GM12891 (cell line): Measurements from ENCODE around the gene GJA10. TPM values are rescaled to one million over a fixed set of nuclear protein-coding genes. Genes with fewer than 3 reads are reported as not detected.
A peak's percentile ranks its signal among the peaks of the same experiment; 100 is the strongest.
"Not testable (repeated sequence)": the region's sequence is repeated elsewhere in the genome, so short reads cannot be mapped to it uniquely, and the experiment has no call there.

ENCODE experiments used
- DNase-seq: peaks from one replicate; pipeline ENCODE4 v3.0.0; 2011; ENCODE audit warnings: low spot score; ENCODE audit not compliant: insufficient read length
- FAIRE-seq: peaks from 2 replicates; lab custom pipeline; 2011; peaks lifted over from hg19 to GRCh38; lab: Jason Lieb, UNC
- PAX5 ChIP-seq: IDR thresholded peaks from 2 replicates; pipeline ENCODE4 v1.6.1; 2011; ENCODE audit warnings: low read length, moderate library complexity, mild to moderate bottlenecking; ENCODE audit not compliant: insufficient read depth, severe bottlenecking
- POLR2A ChIP-seq: IDR thresholded peaks from 2 replicates; pipeline ENCODE4 v1.6.1; 2011; ENCODE audit warnings: low read depth, low read length, control low read depth
- POLR2AphosphoS5 ChIP-seq: IDR thresholded peaks from 2 replicates; pipeline ENCODE4 v1.6.1; 2011; ENCODE audit warnings: low read depth, low read length, control low read depth
- POU2F2 ChIP-seq: IDR thresholded peaks from 2 replicates; pipeline ENCODE4 v1.6.1; 2011; ENCODE audit warnings: low read depth, mild to moderate bottlenecking, control low read depth, low read length, moderate library complexity
- SPI1 ChIP-seq: IDR thresholded peaks from 2 replicates; pipeline ENCODE4 v1.6.1; 2011; ENCODE audit warnings: low read depth, low read length, control low read depth
- TAF1 ChIP-seq: IDR thresholded peaks from 2 replicates; pipeline ENCODE4 v1.6.1; 2011; ENCODE audit warnings: low read depth, low read length, control low read depth
- polyA plus RNA-seq: library from polyadenylated mRNA; unstranded; fragments of >200 nt; gene quantifications from one replicate; pipeline ENCODE4 v1.2.1, GENCODE V29; 2012; ENCODE audit warnings: low read depth, missing spikeins, inconsistent platforms; ENCODE audit not compliant: missing spikeins

The GJA10 gene
- polyA plus RNA-seq, result not detected

DNA sequence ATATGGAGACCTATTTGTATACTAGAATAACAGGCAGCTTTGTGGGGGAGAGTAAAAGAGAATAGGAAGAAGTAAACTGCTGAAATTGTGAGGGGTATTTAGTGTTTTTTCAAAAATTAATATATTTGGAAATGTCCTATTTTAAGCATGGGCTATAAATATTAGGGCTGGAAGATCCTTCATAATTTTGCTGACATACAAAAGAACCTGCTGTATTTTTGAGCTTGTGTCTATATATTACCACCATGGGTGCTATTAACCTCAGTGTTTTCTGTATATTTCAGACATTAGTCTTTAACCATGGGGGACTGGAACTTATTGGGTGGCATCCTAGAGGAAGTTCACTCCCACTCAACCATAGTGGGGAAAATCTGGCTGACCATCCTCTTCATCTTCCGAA is at the start of gene GJA10:
GJA10 (plus strand) TSS at position 301 of the 400 bp plus-strand sequence; CDS start at position 301, 0 bp downstream.
- DNase-seq, result no peak
- TF ChIP-seq POLR2AphosphoS5 (no peak), PAX5 (no peak), POLR2A (no peak), SPI1 (no peak), TAF1 (no peak), POU2F2 (no peak)
- FAIRE-seq, result no peak

DNA sequence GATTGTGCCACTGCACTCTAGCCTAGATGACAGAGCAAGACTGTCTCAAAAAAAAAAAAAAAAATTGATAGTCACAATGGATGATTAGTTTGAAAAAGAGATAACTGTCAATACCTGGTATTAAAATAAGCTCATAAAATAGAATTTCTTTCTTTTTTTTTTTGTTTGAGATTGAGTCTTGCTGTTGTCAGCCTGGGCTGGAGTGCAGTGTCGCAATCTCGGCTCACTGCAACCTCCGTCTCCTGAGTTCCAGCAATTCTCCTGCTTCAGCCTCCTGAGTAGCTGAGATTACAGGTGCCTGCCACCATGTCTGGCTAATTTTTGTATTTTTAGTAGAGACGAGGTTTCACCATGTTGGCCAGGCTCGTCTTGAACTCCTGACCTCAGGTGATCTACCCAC is 46.8 kb upstream of the GJA10 start:
- DNase-seq, FAIRE-seq: not testable (repeated sequence)

- TF ChIP-seq SPI1, result no peak
- TF ChIP-seq TAF1, result no peak
- no peak for TF ChIP-seq PAX5
- TF ChIP-seq POLR2A, result no peak
- no peak for TF ChIP-seq POU2F2
- TF ChIP-seq POLR2AphosphoS5, result no peak
- FAIRE-seq (no peak), DNase-seq (no peak)
Observed at GRCh38 chr6:89853068-89853467, 41.2 kb upstream of the GJA10 start.

- TF ChIP-seq POLR2AphosphoS5, result no peak
- no peak for TF ChIP-seq SPI1
- no peak for TF ChIP-seq POLR2A
- TF ChIP-seq TAF1, result no peak
- no peak for TF ChIP-seq PAX5
- no peak for DNase-seq
- FAIRE-seq, result no peak
Observed at GRCh38 chr6:89858041-89858440, 36.2 kb upstream of the GJA10 start.

DNA sequence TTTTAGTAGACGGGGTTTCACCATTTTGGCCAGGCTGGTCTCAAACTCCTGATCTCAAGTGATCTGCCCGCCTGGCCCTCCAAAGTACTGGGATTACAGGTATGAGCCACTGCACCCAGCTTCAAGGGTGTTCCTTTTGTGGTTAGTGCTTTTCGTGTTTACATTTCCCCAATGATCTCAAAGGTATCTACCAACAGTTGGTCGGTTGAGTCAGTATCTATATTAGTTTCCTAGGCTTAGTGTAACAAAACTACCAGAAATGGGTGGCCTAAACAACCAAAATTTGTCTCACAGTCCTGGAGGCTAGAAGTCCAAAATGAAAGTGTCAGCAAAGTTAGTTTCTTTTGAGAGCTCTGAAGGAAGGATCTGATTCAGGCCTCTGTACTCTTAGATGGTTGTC is 34.5 kb upstream of the GJA10 start:
- TF ChIP-seq SPI1, result no peak
- no peak for TF ChIP-seq POLR2AphosphoS5
- no peak for TF ChIP-seq POLR2A
- no peak for TF ChIP-seq PAX5
- TF ChIP-seq TAF1, result no peak
- no peak for TF ChIP-seq POU2F2
- DNase-seq (no peak), FAIRE-seq (no peak)

DNA sequence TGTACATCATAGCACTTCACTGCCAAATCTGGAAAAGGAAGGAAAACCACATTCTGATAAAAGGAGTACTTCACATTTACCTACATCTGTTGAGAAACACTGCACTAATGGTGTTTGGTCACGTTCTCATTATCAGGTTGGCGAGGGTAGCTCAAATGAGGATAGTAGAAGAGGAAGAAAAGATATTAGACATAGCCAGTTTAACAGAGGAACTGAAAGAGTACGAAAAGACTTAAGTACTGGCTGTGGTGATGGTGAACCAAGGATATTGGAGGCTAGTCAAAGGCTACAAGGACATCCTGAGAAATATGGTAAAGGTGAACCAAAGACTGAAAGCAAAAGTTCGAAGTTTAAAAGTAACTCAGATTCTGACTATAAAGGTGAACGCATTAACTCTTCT is 32.0 kb upstream of the GJA10 start:
- TF ChIP-seq POU2F2 (no peak), TAF1 (no peak), POLR2A (no peak), SPI1 (peak; percentile 83)
- peak; percentile 66 for FAIRE-seq

GRCh38 chr6:89862698-89863097 is 31.6 kb upstream of the GJA10 start:
- no peak for FAIRE-seq
- no peak for DNase-seq
- no peak for TF ChIP-seq PAX5
- peak; percentile 65; the same call in 1 of the 2 replicates for TF ChIP-seq SPI1

More for the DNA sequence above, 32.0 kb upstream of the GJA10 start:
- DNase-seq, result no peak

- DNase-seq (no peak), FAIRE-seq (no peak)
- TF ChIP-seq TAF1 (no peak), POLR2AphosphoS5 (no peak), POLR2A (no peak), POU2F2 (no peak), PAX5 (no peak)
Observed at GRCh38 chr6:89866024-89866678, 28.1 kb upstream of the GJA10 start.

GRCh38 chr6:89873721-89874120 is 20.5 kb upstream of the GJA10 start:
- FAIRE-seq (no peak), DNase-seq (no peak)
- TF ChIP-seq POLR2A (no peak), POU2F2 (no peak), TAF1 (no peak), PAX5 (no peak), SPI1 (no peak), POLR2AphosphoS5 (no peak)

- no peak for TF ChIP-seq POU2F2
- no peak for TF ChIP-seq POLR2AphosphoS5
- TF ChIP-seq POLR2A, result no peak
- no peak for TF ChIP-seq SPI1
- TF ChIP-seq TAF1, result no peak
- no peak for TF ChIP-seq PAX5
- DNase-seq (no peak), FAIRE-seq (no peak)
Observed at GRCh38 chr6:89874438-89874837, 19.8 kb upstream of the GJA10 start.
